Subcutaneous adipose tissue (tissue), 4 donors: Measurements from ENCODE around the gene FAT2. TPM values are rescaled to one million over a fixed set of nuclear protein-coding genes. Genes with fewer than 3 reads are reported as not detected.

Experiments
- total RNA-seq, 4 donors: library from RNA; depleted of rRNA; stranded (reverse); fragments of >200 nt; gene quantifications; one replicate each; pipeline ENCODE4 v1.1.0, GENCODE V29; 2016
- TF ChIP-seq, protein P1 (sequence below): fragments of 450-650 bp; IDR thresholded peaks from one replicate; pipeline ENCODE4 v1.5.1; 2016; ENCODE audit warnings: low read depth, mild to moderate bottlenecking, control low read depth, antibody characterized with exemption, moderate library complexity

Gene FAT2
- total RNA-seq, 4 donors from 2014 or later: under 0.01 to 0.51 (median 0.20) TPM

DNA sequence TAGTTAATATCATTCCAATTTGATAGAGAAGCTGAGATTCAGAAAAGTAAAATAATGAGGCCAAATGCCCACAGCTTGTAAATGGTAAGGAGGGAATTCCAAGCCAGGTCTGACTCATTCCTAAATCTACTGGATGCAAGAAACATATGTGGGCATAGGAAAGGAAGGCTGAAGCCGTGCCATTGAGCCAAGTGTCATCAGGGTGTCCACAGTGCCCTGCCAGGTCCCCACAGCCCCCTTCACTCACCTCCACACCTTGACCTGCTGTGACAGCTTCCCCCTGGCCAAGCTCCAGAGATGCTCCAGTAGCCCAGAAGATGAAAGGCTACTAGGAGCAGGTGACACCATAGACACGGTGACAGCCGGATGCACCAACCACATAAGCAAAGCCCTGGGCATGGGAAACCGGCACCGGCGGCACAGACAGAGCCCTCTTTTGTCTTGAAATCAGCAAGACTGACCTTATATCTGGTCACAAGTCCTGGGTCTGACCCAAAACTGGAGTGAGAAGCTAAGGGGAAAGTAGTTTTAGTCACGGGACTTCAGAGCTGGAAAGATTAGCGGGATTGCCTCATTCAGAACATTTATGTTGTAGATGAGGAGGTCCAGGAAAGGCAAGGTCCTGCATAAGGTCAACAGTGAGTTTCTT lies 20.1 kb upstream of the FAT2 start:
- TF ChIP-seq, protein P1, sequence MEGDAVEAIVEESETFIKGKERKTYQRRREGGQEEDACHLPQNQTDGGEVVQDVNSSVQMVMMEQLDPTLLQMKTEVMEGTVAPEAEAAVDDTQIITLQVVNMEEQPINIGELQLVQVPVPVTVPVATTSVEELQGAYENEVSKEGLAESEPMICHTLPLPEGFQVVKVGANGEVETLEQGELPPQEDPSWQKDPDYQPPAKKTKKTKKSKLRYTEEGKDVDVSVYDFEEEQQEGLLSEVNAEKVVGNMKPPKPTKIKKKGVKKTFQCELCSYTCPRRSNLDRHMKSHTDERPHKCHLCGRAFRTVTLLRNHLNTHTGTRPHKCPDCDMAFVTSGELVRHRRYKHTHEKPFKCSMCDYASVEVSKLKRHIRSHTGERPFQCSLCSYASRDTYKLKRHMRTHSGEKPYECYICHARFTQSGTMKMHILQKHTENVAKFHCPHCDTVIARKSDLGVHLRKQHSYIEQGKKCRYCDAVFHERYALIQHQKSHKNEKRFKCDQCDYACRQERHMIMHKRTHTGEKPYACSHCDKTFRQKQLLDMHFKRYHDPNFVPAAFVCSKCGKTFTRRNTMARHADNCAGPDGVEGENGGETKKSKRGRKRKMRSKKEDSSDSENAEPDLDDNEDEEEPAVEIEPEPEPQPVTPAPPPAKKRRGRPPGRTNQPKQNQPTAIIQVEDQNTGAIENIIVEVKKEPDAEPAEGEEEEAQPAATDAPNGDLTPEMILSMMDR: no peak

DNA sequence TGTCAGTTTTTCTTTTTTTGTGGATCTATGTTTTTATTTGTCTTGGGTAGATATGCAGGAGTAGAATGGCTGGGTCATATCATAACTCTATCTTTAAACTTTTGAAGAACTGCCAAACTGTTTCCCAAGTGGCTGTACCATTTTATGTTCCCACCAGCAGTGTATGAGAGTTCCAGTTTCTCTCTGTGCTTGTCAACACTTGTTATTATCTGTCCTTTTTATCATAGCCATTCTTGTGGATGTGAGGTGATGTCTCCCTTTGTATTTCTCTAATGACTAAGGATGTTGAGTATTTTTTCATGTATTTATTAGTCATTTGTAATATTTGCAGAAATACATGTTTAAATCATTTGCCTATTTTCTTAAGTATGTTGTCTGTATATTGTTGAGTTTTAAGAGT lies 17.4 kb upstream of the FAT2 start:
- TF ChIP-seq, protein P1: no peak

- TF ChIP-seq, protein P1: no peak
Measured at GRCh38 chr5:151607304-151607703, 16.2 kb upstream of the FAT2 start.

- TF ChIP-seq, protein P1: no peak
Measured at GRCh38 chr5:151605559-151605958, 14.4 kb upstream of the FAT2 start.

DNA sequence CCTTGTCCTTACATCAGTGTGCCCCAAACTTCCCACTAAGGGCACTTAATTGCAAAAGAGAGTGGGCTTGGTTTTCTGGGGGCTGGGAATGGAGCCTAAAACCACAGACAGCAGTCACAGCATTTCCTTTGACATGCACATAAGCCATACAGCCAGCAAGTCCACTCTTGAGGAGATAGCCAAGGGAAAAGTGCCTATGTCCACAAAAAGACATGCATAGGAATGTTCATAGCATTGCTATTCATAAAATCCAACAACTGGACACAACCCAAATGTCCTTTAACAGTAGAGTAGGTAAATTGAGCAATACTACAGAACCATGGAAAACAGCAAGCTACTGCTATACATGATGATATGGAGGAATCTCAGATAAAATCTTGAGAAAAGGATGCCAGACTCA lies 11.7 kb upstream of the FAT2 start:
- TF ChIP-seq, protein P1: no peak

DNA sequence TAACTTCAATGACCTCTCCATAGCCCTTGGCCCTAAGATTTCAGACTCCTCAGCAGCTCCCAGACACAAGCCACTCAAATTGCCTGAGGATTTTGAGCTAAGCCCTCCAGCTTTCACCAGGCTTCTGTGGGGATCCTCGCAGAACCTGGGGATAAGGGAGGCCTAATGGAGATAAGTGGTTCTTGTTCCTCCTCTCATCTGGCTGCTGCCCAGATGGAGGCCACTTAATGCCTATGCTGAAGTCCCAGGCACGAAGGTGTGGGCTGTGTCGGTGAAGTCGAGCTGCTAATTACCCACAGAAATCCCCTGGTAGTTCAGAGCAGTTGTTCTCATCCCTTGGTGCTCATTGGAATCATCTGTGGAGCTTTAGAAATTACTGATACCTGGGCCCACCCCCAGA lies 10.3 kb upstream of the FAT2 start:
- TF ChIP-seq, protein P1: no peak

DNA sequence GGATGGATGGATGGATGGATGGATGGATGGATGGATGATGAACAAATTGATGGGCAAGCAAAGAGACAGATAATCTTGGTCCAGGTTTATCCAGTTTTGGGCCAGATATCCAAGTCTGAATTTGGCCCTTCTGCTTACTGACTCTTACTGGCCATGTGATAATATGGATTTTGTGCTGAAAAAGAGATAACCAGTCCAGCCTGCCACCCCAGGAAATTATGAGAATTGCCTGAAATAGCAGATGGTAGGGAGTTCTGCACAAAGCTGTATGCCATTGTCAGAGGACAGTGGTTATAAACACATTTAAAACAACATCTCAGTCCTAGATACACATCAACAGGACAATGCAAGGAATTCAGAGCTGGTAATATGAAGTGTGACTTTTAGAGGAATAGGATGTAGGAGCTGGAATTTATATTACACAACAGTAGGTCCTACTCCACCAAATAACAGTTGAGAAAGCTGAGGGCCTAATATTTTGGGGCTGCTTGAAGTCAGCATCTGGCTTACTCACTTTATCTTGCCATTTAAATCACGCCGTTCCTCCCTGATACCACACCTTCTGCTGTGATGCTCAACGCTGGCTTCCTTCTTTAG lies 9.0 kb upstream of the FAT2 start:
- TF ChIP-seq, protein P1: no peak
